GM19023 (cell line): ENCODE measurements around the gene F5.

Experiments
- ATAC-seq: cut with Tn5 transposase; IDR thresholded peaks from one replicate; pipeline ENCODE4 v1.9.1; 2021; ENCODE audit warnings: mild to moderate bottlenecking, moderate library complexity; ENCODE audit not compliant: unreplicated experiment

F5 gene

GRCh38 chr1:169588785-169589485 is 2.7 kb upstream of the F5 start:
- no peak for ATAC-seq

- no peak for ATAC-seq
Measured at GRCh38 chr1:169588112-169588511, 1.8 kb upstream of the F5 start.

GRCh38 chr1:169586067-169586394 is 250 bp downstream of the F5 start:
- ATAC-seq = no peak

- no peak for ATAC-seq
Measured at GRCh38 chr1:169585181-169585580, 1.1 kb downstream of the F5 start.

- no peak for ATAC-seq
Measured at GRCh38 chr1:169584483-169585144, 1.7 kb downstream of the F5 start.

GRCh38 chr1:169577981-169578738 is 8.1 kb downstream of the F5 start:
- no peak for ATAC-seq

- ATAC-seq = no peak
Measured at GRCh38 chr1:169576935-169577331, 9.3 kb downstream of the F5 start.

GRCh38 chr1:169576241-169576934 is 9.9 kb downstream of the F5 start:
- no peak for ATAC-seq

GRCh38 chr1:169574336-169574735 is 11.9 kb downstream of the F5 start:
- no peak for ATAC-seq

- no peak for ATAC-seq
Measured at GRCh38 chr1:169572187-169572586, 14.1 kb downstream of the F5 start.

GRCh38 chr1:169571450-169571849 is 14.8 kb downstream of the F5 start:
- no peak for ATAC-seq

GRCh38 chr1:169570172-169570574 is 16.1 kb downstream of the F5 start:
- no peak for ATAC-seq

GRCh38 chr1:169568497-169568896 is 17.8 kb downstream of the F5 start:
- ATAC-seq = no peak

GRCh38 chr1:169565335-169566271 is 20.7 kb downstream of the F5 start:
- ATAC-seq = no peak

GRCh38 chr1:169563650-169564049 is 22.6 kb downstream of the F5 start:
- ATAC-seq = no peak

- ATAC-seq = no peak
Measured at GRCh38 chr1:169563019-169563615, 23.2 kb downstream of the F5 start.

- ATAC-seq = no peak
Measured at GRCh38 chr1:169561692-169562091, 24.6 kb downstream of the F5 start.

- ATAC-seq = no peak
Measured at GRCh38 chr1:169557131-169557530, 29.1 kb downstream of the F5 start.

- ATAC-seq = no peak
Measured at GRCh38 chr1:169550294-169550693, 36.0 kb downstream of the F5 start.

- no peak for ATAC-seq
Measured at GRCh38 chr1:169548282-169548681, 38.0 kb downstream of the F5 start.
